GM19467 (cell line): ENCODE measurements around the gene TCEAL7.
"Not testable (repeated sequence)": the region's sequence is repeated elsewhere in the genome, so short reads cannot be mapped to it uniquely, and the experiment has no call there.

Experiments
- ATAC-seq: cut with Tn5 transposase; IDR thresholded peaks from one replicate; pipeline ENCODE4 v1.9.1; 2021; ENCODE audit warnings: mild to moderate bottlenecking, moderate library complexity; ENCODE audit not compliant: unreplicated experiment

The TCEAL7 gene, protein sequence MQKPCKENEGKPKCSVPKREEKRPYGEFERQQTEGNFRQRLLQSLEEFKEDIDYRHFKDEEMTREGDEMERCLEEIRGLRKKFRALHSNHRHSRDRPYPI

DNA sequence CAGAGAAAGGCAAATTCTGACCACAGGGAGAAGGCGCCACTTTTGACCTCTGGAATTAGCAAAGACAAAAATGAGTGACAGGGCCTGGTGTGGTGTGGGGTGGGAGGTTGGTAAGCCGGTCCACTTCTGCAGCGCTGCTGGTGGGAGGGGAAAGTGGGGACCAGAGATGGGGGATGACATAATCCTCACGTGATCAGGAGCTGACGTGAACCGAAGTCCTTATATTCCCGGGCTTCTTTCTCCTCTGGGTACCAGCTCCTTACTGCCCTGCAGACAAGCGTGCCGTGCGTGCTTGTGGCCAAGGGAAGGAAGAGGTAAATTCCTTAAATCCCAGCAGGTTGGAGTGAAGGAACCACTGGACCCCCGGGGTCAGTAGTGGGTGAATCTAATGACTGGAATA lies at the start of gene TCEAL7:
Gene TCEAL7 (plus strand): TSS at position 249 of the 400 bp plus-strand sequence. CDS start 1,165 bp downstream, outside the sequence.
- no peak for ATAC-seq

DNA sequence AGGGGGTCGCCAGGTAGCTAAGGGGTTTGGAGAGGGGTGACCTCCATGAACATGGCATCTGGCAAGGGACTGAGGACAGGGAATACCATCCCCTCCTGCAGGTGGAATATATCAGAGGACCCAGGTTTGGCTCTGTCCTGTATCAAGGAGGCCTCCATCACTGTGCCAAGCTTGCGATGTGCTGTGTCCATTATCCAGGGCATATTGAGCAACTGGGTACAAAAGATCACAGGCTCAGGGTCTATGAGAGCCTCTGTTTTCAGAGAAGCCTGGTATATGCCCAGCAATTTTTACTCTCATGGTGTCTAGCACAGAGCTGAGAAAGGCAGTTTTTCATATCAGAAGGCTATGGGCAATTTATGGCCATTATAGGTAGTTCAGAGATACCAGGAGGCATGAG lies 36.9 kb upstream of the TCEAL7 start:
- ATAC-seq = no peak

DNA sequence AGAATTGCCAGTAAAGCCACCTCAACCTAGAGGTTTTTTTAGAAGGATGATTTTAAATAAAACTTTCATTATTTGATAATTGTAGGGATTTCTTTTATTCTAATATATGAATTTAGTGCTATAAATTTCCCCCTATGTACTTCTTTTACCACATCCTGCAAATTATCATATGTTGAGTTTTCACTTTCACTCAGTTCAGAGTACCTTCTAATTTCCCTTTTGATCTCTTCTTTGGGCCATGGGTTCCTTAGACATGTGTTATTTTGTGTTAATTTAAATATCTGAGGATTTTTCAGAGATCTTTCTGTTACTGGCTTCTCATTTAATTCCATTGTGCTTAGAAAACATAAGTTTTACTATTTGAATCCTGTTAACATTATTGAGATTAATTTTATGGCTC lies 25.3 kb upstream of the TCEAL7 start:
- no peak for ATAC-seq

DNA sequence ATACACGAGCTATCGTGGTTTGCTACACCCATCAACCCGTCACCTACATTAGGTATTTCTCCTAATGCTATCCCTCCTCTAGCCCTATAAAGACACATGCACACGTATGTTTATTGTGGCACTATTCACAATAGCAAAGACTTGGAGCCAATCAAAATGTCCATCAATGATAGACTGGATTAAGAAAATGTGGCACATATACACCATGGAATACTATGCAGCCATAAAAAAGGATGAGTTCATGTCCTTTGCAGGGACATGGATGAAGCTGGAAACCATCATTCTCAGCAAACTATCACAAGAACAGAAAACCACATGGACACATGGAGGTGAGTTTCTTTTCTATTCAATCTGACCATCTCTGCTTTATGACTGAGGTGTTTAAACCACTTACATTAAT lies 24.4 kb upstream of the TCEAL7 start:
- not testable (repeated sequence) for ATAC-seq

DNA sequence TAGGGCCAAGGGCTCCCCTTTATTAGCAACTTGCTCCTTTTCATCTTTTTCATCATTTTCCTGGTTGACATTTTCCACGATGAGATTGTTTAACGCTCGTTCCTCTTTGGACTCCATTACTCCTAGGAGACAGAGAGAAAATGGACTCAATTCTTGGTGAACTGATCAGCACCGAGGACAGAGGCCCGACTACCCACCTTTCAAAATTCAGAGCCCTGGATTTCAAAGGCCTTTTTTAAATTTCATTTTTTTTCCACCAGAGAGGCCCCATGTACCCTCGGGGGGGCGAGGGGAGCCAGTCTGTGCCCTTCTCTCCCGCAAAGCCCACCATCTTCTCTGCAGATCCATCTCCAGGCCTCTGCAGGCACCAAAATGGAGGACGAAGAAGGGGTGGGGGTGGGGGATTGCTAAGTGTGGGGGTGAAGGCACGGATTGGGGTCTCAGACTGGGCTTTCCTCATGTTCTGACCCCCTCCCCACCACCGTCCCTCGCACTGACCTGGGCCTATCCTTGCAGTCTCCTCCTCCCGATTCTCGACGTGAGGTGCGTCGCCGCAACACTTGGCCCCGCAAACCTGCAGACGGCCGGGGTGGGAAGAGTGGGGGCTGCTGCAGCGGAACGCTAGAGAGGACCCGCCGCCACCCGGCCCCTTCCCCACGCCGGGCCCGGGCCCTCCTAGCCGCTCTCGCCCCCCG lies 20.0 kb upstream of the TCEAL7 start:
- no peak for ATAC-seq

DNA sequence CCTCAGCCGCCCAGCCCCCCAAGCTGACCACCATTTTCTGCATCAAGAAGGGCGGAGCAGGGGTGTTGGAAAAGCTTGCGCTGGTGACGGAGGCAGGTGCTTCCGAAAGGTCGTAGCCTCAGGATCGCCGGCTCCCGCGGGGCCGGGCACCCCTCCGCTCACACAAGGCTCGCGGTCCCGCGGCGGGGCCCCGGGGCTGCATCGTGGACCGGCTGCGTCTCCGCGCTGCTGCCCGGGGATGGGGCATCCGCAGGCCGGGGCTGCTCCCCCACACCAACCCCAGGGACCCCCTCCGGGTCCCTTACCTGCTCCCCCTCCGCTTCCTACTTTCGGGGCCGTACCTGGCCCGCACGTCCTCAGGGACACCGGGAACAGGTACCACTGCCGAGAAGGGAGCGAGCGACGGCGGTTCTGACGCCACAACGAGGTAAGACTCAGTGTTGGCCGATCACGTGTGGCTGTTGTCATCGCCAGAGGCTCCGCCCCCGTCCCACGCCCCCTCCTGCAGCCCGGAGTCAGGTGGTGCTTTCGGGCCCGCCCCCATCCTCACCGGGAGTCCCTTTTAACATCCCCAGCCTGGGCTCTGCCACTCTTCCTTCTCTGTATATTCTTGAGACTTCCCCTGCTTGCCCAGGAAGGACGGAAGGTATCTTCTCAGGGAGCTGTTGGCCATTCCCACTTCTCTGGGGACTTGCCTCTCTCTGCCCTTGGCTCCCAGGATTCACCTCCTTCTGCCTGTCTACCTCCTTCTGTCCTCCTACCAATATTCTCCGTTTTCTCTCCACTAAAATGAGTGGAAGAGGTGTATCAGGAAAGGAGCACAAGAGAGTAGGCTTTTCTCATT lies 19.3 kb upstream of the TCEAL7 start, which contains the start of gene BEX2:
Gene BEX2 (minus strand): TSS at position 436 of the 844 bp plus-strand sequence. CDS start 1,014 bp downstream, outside the sequence.
- ATAC-seq = peak; percentile 96

DNA sequence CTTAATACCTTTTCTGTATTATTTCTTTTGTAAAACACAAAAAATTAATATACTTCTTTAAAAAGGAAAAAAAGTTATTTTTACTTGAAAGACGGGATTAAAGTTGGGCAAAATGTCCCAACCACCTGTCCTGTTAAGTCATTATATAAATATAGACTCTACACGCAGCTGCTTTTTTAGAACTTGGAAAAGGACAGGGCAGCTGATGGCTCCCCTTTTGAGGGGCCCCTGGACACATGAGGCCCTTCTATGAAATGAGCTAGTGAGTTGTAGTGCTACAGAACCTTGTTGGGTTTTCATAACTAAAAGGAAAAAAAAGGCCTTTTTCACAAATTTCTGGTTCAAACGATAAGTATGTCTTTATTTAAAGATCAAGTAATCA lies 18.6 kb upstream of the TCEAL7 start:
- ATAC-seq = no peak

DNA sequence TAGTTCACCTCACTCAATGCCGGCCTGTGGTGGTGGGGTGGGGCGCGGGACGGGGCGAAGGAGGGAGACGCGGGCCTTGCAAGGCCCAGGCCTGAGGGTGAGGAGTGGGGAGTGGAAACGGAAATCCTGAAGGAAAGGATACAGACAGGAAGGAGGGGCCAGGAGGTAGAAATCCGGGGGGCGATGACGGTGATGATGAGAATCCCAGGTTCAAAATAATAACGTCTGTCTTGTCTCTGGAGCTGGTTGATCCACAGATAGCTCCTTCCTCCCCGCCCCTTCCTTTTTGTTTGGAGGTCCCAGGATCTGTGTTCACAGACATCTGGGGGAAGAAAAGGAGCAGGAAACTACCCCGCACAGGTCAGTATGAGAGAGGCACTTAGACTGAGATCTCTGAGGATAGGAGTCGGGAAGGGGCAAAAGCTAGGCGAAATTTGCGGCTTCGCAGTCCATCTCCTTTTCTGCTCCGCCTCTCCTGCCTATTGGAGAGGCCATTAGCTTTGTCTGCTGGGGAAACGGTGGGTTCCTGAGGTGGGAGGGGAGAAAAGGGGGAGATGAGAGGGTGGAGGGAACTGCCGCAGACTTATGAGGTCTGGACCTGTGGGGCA lies 746 bp downstream of the TCEAL7 start:
- no peak for ATAC-seq

DNA sequence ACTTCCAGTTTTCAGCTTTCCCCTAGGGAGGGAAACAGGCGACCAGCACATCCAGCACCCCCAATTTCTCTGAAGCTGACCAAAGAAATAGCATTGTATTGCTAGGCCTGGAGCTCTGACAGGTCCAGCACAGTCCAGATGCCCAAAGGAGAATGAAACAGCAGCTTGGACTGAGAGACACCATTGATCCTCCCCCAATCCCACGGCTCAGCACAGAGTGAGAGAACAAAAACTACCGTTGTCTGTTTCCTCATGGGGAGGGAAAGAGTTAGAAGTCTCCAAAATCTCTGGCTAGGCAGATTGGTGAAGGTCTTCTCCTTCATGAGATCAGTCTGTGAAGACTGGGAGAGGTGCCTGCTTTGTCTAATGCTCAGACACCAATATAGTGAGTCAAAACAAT lies 8.6 kb downstream of the TCEAL7 start:
- ATAC-seq = no peak

DNA sequence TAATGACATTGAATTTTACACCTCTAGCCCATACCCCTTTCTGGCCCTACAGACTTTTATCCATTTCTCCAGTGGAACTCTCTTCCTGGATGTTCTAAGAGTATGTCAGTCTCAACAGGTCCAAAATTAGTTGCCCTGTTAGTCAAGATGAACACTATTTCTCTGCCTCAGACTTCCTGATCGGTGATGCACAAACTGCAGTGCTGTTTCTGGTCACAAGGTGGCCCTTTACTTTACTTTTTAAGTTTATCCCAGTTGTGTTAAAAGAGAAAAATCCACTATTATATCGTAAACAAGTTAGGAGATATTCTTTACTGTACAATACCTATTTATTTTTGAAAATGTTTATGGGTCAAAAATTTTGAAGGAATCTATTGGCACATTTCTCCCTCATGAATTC lies 13.1 kb downstream of the TCEAL7 start:
- ATAC-seq = peak; percentile 63

DNA sequence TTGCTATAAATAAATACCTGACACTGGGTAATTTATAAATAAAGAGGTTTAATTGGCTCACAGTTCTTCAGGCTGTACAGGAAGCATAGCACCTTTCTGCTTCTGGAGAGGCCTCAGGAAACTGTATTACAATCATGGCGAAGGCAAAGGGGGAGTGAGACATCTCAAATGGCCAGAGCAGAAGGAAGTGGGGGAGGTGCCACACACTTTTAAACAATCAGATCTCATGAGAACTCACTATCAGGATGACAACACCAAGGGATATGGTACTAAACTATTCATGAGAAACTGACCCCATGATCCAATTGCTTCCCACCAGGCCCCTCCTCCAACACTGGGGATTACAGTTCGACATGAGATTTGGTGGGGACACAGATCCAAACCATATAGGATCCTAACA lies 14.6 kb downstream of the TCEAL7 start:
- ATAC-seq = no peak

DNA sequence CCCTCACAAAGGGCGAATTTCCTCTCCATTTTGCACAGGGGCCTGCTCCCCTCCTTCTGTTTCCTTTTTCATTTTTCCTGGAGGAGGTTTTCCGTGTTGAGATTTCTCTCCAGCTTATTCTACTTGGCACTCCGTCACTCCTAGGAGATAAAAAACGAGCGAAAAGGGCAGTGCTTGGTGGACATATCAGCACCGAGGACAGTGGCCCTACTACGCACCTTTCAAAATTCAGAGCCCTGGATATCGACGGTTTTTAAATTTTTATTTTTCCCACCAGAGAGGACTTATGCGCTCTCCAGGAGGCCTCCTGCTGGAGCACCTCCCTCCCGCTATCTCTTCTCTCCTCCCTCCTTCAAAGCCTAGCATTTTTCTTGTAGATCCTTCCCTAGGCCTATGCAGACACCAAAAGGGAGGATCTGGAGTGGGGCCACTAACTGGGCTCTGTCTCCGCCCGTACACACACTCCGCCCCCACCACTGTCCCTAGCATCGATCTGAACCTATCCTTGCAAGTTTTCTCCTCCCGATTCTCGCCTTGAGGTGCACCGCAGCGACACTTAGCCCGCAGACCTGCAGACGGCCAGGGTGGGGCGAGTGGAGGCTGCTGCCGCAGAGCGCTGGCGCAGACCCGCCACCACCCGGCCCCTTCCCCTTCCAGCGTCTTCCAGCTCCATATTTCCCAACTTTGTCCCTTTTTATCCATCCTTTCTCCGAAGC lies 17.8 kb downstream of the TCEAL7 start:
- ATAC-seq = no peak

DNA sequence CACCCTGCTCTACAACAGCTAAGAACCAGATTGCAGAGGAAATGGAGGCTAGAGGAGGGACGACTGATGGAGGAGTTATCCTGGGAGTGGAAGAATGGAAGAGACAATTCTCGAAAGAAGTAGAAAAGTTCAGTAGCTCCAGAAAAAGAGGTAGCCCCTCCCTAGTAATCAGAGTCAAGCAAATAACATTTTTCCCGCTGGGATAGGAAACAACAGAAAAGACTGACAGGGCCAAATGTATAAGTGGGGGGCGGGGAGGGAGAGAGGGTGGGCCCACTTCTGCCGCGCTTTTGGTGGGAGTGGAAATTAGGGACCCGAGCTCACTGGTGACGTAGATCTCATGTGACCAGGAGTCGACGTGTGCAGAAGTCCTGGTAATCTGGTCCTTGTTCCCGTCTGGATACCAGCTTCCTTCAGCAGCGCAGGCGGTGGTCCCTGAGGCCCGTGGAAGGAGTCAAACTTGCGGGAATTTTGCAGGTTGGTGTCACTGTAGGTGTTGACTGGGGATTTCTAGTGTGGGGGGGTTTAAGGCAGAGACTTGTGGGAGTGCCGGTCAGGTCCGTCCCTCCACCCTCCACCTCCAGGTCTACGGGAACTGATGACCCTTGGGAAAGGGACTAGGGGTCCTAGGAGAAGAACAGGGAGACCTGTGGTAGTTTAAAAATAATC lies 26.2 kb downstream of the TCEAL7 start, which contains the start of gene TCEAL9:
Gene TCEAL9 (plus strand): TSS at position 377 of the 669 bp plus-strand sequence. CDS start 1,179 bp downstream, outside the sequence.
- no peak for ATAC-seq

DNA sequence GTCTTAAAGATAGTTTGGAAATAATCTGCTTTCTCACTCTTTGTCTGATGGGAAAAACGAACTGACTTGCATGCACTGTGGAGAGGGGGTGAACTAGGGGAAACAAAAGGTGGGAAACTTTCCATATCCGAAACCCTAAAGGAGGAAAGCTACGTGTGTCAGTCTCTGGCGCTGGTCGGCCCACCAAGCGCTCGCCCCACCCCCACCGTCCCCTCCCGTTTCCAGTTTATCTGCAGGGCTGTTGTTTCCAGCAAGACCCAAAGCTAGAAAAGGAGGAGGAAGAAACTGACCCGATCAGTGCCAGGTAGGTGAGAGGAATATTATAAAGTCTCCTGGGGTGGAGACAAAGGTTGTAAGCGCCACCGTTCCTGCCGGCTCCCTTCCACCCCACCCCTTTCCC lies 26.8 kb downstream of the TCEAL7 start:
- ATAC-seq = no peak

DNA sequence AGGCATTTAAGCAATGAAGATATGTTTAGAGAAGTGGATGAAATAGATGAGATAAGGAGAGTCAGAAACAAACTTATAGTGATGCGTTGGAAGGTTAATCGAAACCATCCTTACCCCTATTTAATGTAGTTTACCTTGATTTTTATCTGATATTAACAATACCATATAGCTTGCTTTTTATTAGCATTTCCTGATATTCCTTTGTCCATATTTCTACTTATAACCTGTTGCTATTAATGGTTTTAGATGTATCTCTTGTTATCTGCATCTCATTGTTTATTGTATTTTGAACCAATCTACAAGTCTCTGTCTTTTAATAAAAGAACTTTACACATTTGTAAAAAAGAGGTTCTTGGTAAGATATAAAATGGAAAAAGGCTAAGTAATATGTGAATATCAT lies 27.8 kb downstream of the TCEAL7 start:
- ATAC-seq = no peak

DNA sequence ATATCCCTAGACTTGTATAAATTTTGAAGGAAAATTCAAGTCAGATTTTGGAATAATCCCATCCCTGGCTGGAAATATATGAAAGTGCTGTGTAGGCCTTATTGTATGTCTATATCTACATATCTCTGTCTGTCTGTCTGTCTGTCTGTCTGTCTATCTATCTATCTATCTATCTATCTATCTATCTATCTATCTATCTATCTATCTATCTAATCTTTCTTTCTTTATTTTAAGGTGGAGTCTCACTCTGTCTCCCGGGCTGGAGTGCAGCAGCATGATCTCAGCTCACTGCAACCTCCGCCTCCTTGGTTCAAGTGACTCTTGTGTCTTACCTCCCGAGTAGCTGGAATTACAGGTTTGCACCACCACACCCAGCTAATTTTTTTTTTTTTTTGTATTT lies 29.6 kb downstream of the TCEAL7 start:
- not testable (repeated sequence) for ATAC-seq

DNA sequence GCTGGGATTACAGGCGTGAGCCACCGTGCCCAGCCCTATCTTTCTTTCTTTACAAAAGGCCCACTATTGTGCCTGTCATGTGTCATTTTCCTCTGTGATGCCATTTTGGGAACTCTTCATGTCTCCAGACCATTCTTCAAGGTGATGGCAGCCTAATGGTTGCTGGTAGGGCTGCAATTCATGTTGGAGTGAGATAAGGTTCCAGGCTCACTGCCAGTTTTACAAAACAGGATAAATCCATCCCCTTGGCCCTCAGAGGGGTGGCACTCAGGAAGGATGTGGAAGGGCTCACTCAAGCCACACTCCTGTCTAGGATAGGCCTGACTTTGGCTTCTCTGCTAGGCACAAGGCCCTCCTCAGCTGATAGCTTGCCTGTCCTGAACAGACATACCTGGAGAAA lies 30.1 kb downstream of the TCEAL7 start:
- no peak for ATAC-seq

DNA sequence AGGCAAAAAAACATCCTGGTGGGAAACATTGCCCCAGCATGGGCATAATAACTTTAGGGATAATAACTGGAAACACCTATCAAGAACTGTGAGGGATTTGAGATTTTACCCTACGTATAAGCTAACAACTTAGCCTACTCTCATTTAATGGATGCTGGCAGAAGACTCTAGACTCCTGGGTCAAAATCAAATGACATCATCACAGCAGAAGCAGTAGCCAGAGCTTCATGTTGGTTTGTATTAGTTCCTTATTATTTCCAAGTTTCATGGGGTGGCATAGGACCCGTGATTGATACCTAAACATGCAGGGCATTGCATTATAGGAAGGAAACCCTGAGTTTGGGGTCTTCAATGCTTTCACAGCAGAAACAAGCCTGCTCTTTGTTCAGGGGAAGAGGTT lies 30.9 kb downstream of the TCEAL7 start:
- no peak for ATAC-seq

DNA sequence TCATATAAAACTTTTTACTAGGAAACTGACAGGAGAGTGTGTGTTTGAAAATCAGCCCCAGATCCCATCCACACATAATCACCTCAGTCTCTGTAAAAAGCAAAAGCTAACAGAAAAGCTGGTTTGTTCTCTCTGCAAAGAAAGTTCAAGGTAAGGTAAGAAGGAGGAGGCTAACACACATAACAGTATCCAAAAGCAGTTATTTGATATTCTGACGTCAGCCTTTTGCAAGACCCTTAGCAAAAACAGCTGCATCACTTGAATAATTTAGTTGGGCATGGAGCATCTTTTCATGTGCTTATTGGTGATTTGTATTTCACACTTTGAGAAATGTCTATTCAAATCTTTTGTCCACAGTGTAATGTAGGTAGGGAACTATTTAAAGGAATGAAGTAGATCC lies 31.8 kb downstream of the TCEAL7 start:
- ATAC-seq = no peak

DNA sequence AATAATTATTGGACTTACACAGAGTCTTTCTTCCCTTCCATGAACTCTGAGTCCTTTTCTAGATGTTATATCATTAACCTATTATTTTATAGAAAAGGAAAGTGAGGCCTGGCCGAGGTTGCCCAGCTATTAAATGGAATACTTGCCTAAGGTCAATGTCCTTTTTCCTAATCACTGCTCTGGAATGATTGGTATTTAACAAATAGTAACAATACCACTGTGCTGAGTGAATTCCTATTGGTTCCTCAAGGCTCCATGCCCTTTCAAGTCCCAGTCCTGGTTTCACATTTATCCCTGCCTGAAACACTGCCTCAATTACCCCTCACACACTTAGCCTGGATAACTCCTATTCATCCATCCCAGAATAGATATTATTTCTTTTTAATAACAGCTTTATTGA lies 32.4 kb downstream of the TCEAL7 start:
- no peak for ATAC-seq
